ENCODE data around the gene POMP. TPM values are rescaled to one million over a fixed set of nuclear protein-coding genes. Genes with fewer than 3 reads are reported as not detected.
A peak's percentile ranks its signal among the peaks of the same experiment; 100 is the strongest.

Gene POMP
- total RNA-seq, 1 donor from 2014 or later, result 58.9 TPM

DNA sequence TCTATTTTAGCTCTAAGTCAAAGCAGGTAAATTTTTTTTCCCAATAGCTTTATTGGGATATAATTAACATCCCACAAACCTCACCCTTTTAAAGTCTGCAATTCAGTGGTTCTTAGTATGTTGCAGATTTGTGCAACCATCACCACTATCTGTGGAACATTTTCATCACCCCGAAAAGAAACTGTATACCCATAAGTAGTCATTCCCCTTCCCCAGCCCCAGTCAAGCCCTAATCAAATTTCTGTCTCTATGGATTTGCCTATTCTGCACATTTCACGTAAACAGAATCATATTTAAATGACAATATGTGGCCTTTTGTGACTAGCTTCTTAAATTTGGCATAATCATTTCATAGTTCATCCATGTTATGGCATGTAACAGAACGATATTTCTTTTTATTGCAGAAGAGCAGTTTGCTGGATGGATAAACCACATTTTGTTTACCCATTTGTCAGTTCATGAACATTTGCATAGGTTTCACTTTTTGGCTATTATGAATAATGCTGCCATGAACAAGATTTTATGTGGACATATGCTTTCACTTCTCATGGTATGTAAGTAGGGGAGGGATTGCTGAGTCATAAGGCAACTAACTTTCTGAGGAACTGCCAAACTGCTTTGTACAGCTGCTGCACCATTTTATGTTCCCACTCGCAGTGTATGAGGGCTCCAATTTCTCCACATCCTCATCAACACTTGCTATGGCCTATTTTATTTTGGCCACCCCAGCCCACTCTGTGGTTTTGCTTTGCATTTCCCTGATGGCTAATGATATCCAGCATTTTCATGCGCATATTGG is 48.9 kb downstream of the POMP start:
- Mint-ChIP-seq H3K4me1 (ENCODE audit: low read depth) (peaks cover 4% of the 10 kb centered on the region), H3K27me3 (peaks cover under 1% of the 10 kb centered on the region), H3K9me3 (ENCODE audit: low read depth) (no peaks in the 10 kb centered on the region), H3K36me3 (ENCODE audit: insufficient read depth) (no peaks in the 10 kb centered on the region), H3K27ac (no peak overlapping the region), H3K4me3 (ENCODE audit: low read depth) (no peak overlapping the region)
- TF ChIP-seq CTCF (IDR thresholded peaks at IDR 0.05; ENCODE audit: unreplicated experiment), result no peak
- no peak for DNase-seq (ENCODE audit: low spot score, unreplicated experiment)

DNA sequence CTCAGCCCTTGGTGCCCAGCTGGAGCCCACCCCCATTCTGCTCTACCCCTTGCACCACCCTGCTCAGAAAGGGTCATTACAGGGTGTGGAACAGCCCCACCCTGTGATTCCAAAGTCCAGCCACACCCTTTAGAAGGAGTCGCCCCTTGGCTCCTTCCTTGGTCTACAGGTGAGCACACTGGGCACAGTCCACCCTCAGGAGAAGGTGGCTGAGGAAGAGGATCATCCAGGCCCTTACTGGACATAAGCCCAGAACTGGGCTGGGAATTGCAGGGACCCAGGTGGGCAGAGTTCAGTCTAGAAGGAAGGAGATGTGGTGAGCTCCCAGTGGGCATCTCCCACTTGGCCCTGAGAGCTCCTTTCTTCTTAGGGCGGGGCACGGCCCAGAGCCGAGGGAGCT is 51.2 kb downstream of the POMP start:
- Mint-ChIP-seq H3K4me1 (ENCODE audit: low read depth) (peaks cover 5% of the 10 kb centered on the region), H3K27ac (peak overlapping the region; percentile 14), H3K36me3 (ENCODE audit: insufficient read depth) (peaks cover 1% of the 10 kb centered on the region), H3K9me3 (ENCODE audit: low read depth) (no peaks in the 10 kb centered on the region), H3K27me3 (peaks cover 8% of the 10 kb centered on the region), H3K4me3 (ENCODE audit: low read depth) (no peak overlapping the region)
- no peak for DNase-seq (ENCODE audit: low spot score, unreplicated experiment)
- TF ChIP-seq CTCF (IDR thresholded peaks at IDR 0.05; ENCODE audit: unreplicated experiment), result no peak

DNA sequence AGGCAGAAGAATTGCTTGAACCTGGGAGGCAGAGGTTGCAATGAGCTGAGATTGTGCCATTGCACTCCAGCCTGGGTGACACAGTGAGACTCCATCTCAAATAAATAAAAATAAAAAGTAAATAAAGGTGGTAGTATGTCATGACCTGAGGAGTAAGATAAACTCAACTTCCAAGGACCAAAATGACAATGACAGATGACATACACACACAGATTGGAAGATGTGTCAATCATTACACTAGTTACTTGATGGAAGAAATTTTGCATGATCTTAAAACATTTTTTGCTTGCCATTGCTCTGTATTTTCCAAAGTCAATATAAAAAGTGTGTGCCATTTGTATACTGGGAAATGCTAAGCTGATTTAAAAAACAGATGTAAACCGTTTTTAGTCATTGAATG is 55.7 kb downstream of the POMP start:
- H3K4me3 Mint-ChIP-seq (ENCODE audit: low read depth), result no peak overlapping the region
- peaks cover 28% of the 10 kb centered on the region for H3K4me1 Mint-ChIP-seq (ENCODE audit: low read depth)
- H3K27ac Mint-ChIP-seq, result no peak overlapping the region
- DNase-seq (ENCODE audit: low spot score, unreplicated experiment), result no peak
- H3K9me3 Mint-ChIP-seq (ENCODE audit: low read depth), result no peaks in the 10 kb centered on the region
- H3K36me3 Mint-ChIP-seq (ENCODE audit: insufficient read depth), result peaks cover 1% of the 10 kb centered on the region
- H3K27me3 Mint-ChIP-seq, result peaks cover 25% of the 10 kb centered on the region
- TF ChIP-seq CTCF (IDR thresholded peaks at IDR 0.05; ENCODE audit: unreplicated experiment), result no peak

DNA sequence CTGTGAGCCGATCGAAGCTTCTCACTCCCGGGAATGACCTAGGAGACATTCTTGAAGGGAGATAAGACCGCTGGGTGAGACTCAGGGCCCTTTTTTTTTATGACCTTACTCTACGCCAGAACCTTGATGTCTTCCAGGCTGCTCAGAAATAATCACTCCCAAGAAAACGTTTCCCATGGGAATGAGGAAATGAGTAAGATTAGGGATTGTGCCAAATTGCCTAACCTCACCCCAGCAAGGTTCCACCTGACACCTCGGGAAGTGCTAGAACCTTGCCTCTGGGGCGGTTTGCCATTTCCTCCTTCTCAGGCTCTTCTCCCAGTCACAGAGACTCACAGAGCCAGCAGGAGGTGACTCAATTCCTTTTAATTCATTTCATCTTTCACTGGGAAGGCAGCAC is 57.6 kb downstream of the POMP start:
- Mint-ChIP-seq H3K4me3 (ENCODE audit: low read depth) (peak overlapping the region; percentile 55), H3K27me3 (peaks cover 30% of the 10 kb centered on the region)

DNA sequence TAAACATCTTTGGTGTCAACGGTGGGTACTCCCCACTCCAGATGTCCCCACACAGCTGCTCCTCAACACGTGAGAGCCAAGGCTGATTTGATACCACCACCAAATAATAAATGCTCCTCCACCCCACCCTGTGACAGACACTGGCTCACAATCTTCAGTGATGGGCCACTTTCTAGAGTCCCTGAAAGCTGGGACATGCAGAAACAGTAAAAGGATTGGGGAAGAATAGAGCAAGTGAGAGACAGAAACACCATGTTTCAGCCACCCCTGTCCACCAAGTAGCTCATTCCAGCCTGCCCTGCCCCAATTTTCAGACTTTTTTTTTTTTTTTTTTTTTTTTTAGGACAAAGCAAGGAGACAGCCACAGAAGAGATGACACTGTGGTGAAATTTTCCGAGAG is 58.2 kb downstream of the POMP start:
- H3K4me3 Mint-ChIP-seq (ENCODE audit: low read depth), result peak overlapping the region; percentile 55
- H3K4me1 Mint-ChIP-seq (ENCODE audit: low read depth), result peaks cover 28% of the 10 kb centered on the region
- DNase-seq (ENCODE audit: low spot score, unreplicated experiment), result no peak
- H3K27ac Mint-ChIP-seq, result no peak overlapping the region
- H3K36me3 Mint-ChIP-seq (ENCODE audit: insufficient read depth), result peaks cover 1% of the 10 kb centered on the region
- no peaks in the 10 kb centered on the region for H3K9me3 Mint-ChIP-seq (ENCODE audit: low read depth)
- TF ChIP-seq CTCF (IDR thresholded peaks at IDR 0.05; ENCODE audit: unreplicated experiment), result no peak
- H3K27me3 Mint-ChIP-seq, result peaks cover 36% of the 10 kb centered on the region

More for the DNA sequence above, 57.6 kb downstream of the POMP start:
- TF ChIP-seq CTCF (IDR thresholded peaks at IDR 0.05; ENCODE audit: unreplicated experiment), result no peak
- H3K27ac Mint-ChIP-seq, result peak overlapping the region; percentile 89
- H3K9me3 Mint-ChIP-seq (ENCODE audit: low read depth), result no peaks in the 10 kb centered on the region
- H3K36me3 Mint-ChIP-seq (ENCODE audit: insufficient read depth), result peaks cover 1% of the 10 kb centered on the region
- peaks cover 28% of the 10 kb centered on the region for H3K4me1 Mint-ChIP-seq (ENCODE audit: low read depth)
- no peak for DNase-seq (ENCODE audit: low spot score, unreplicated experiment)
